Measurements from ENCODE around the gene CREB3L2.

The CREB3L2 gene

GRCh38 chr7:137829337-137829992 is 172.4 kb downstream of the CREB3L2 start:
- no peak for DNase-seq

- no peak for DNase-seq
Observed at GRCh38 chr7:137828456-137828855, 173.4 kb downstream of the CREB3L2 start.

GRCh38 chr7:137825489-137825888 is 176.4 kb downstream of the CREB3L2 start:
- DNase-seq = no peak

Data from NCI-H526 (cell line).